ENCODE data around the gene RAB8B.

- TF ChIP-seq POLR2AphosphoS5 (IDR thresholded peaks at IDR 0.05; ENCODE audit: borderline replicate concordance, low read depth, low read length), result no peak
- no peak for TF ChIP-seq EZH2 (IDR thresholded peaks at IDR 0.05)
Measured at GRCh38 chr15:63202861-63203260, 13.5 kb downstream of the RAB8B start.

All from SK-N-MC (cell line).